Lower leg skin (tissue), 3 donors: Measurements from ENCODE around the gene SERPIND1.

Experiments used
- POLR2A ChIP-seq, 2 donors: fragments of 450-650 bp; IDR thresholded peaks; one replicate each; pipeline ENCODE4 v1.6.1; 2016 to 2017; ENCODE audit warnings: antibody characterized with exemption in 2 of 2, mild to moderate bottlenecking in 1 of 2, moderate library complexity in 1 of 2
- TF ChIP-seq, protein P1 (sequence below), 3 donors: fragments of 450-650 bp; IDR thresholded peaks; one replicate each; pipeline ENCODE4 v1.5.1; 2016; ENCODE audit warnings: antibody characterized with exemption in 3 of 3, mild to moderate bottlenecking in 3 of 3, moderate library complexity in 2 of 3

DNA sequence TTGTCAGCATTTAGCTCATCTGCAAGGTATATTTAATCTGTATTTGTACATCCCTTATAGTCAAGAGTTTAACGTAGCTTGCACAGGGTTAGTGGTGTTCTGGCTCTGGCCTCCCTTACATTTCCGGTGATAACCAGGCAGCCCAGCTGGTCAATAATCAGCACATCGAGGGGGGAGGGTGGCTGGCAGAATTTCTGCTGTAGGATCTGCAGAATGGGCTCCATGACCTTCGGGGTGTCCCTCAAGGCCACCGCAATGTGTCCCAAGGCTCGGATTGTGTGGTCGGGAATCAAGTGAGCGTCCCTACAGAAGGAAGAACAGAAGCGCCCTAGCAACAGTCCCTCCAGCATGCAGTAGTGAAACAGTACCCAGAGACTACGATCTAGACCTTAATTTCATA is 25.1 kb downstream of the SERPIND1 start:
- no peak for TF ChIP-seq POLR2A (IDR thresholded peaks at IDR 0.05)
- TF ChIP-seq, protein P1, sequence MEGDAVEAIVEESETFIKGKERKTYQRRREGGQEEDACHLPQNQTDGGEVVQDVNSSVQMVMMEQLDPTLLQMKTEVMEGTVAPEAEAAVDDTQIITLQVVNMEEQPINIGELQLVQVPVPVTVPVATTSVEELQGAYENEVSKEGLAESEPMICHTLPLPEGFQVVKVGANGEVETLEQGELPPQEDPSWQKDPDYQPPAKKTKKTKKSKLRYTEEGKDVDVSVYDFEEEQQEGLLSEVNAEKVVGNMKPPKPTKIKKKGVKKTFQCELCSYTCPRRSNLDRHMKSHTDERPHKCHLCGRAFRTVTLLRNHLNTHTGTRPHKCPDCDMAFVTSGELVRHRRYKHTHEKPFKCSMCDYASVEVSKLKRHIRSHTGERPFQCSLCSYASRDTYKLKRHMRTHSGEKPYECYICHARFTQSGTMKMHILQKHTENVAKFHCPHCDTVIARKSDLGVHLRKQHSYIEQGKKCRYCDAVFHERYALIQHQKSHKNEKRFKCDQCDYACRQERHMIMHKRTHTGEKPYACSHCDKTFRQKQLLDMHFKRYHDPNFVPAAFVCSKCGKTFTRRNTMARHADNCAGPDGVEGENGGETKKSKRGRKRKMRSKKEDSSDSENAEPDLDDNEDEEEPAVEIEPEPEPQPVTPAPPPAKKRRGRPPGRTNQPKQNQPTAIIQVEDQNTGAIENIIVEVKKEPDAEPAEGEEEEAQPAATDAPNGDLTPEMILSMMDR (IDR thresholded peaks at IDR 0.05): no peak
